Neuronal stem cell (in vitro differentiated cells): ENCODE results near the gene CCDC87.
A peak's percentile ranks its signal among the peaks of the same experiment; 100 is the strongest.

ENCODE experiments used
- DNase-seq: peaks from one replicate; pipeline ENCODE4 v3.0.0-alpha.2; 2013; ENCODE audit warnings: low spot score
- H2AFZ ChIP-seq: one replicate; pipeline ENCODE4 v1.6.1; 2013; ENCODE audit warnings: mild to moderate bottlenecking, low read length, inconsistent platforms
- H2AK5ac ChIP-seq: 2 replicates; pipeline ENCODE4 v1.6.1; 2013; ENCODE audit warnings: low read depth, mild to moderate bottlenecking, inconsistent platforms, low read length, moderate library complexity, mixed read lengths
- H2BK120ac ChIP-seq: 2 replicates; pipeline ENCODE4 v1.6.1; 2013; ENCODE audit warnings: low read depth, mild to moderate bottlenecking, inconsistent platforms, low read length, moderate library complexity, mixed read lengths
- H2BK12ac ChIP-seq: one replicate; pipeline ENCODE4 v1.6.1; 2013; ENCODE audit warnings: low read length, inconsistent platforms
- H2BK15ac ChIP-seq: 2 replicates; pipeline ENCODE4 v1.6.1; 2013; ENCODE audit warnings: mild to moderate bottlenecking, low read length, inconsistent platforms, mixed read lengths
- H2BK5ac ChIP-seq: one replicate; pipeline ENCODE4 v1.6.1; 2013; ENCODE audit warnings: inconsistent platforms, mild to moderate bottlenecking, low read length, moderate library complexity
- H3K14ac ChIP-seq: one replicate; pipeline ENCODE4 v1.6.1; 2013; ENCODE audit warnings: low read length, inconsistent platforms
- H3K18ac ChIP-seq: 2 replicates; pipeline ENCODE4 v1.6.1; 2013; ENCODE audit warnings: low read length, inconsistent platforms
- H3K23ac ChIP-seq: 2 replicates; pipeline ENCODE4 v1.6.1; 2013; ENCODE audit warnings: low read depth, mild to moderate bottlenecking, mixed read lengths, low read length, inconsistent platforms; ENCODE audit not compliant: poor library complexity
- H3K27ac ChIP-seq: replicated peaks from 3 replicates; pipeline ENCODE4 v1.5.1; 2013; ENCODE audit warnings: low read length, inconsistent platforms
- H3K27me3 ChIP-seq, 3 experiments: 2 replicates each; pipeline ENCODE4 v1.6.1; 2013; ENCODE audit warnings: low read length in 3 of 3, mild to moderate bottlenecking in 2 of 3, inconsistent platforms in 1 of 3, low read depth in 1 of 3, mixed read lengths in 1 of 3, moderate library complexity in 1 of 3; ENCODE audit not compliant: control insufficient read depth in 3 of 3, insufficient read depth in 3 of 3
- H3K36me3 ChIP-seq, 2 donors: replicated peaks in 1 of 2; 2 replicates each; pipeline ENCODE4 v1.6.1; 2013; ENCODE audit warnings: low read length in 2 of 2; ENCODE audit not compliant: control insufficient read depth in 2 of 2, insufficient read depth in 2 of 2
- H3K4ac ChIP-seq: 2 replicates; pipeline ENCODE4 v1.6.1; 2013; ENCODE audit warnings: inconsistent platforms, mild to moderate bottlenecking, low read length, moderate library complexity
- H3K4me1 ChIP-seq, 2 donors: 1 replicate in 1 of 2; 2 replicates in 1 of 2; pipeline ENCODE4 v1.6.1; 2013; ENCODE audit warnings: low read length in 2 of 2, low read depth in 1 of 2; ENCODE audit not compliant: control insufficient read depth in 2 of 2, insufficient read depth in 1 of 2
- H3K4me2 ChIP-seq: one replicate; pipeline ENCODE4 v1.6.1; 2013; ENCODE audit warnings: mild to moderate bottlenecking, low read length, inconsistent platforms; ENCODE audit not compliant: insufficient read depth, poor library complexity, severe bottlenecking
- H3K4me3 ChIP-seq, 2 donors: 2 replicates each; pipeline ENCODE4 v1.5.1; 2013; ENCODE audit warnings: low read length in 2 of 2, mild to moderate bottlenecking in 2 of 2, inconsistent platforms in 1 of 2, moderate library complexity in 1 of 2
- H3K79me1 ChIP-seq: one replicate; pipeline ENCODE4 v1.6.1; 2013; ENCODE audit warnings: low read depth, mild to moderate bottlenecking, inconsistent platforms, low read length, moderate library complexity
- H3K9ac ChIP-seq: one replicate; pipeline ENCODE4 v1.6.1; 2013; ENCODE audit warnings: mild to moderate bottlenecking, low read depth, low read length, inconsistent platforms; ENCODE audit not compliant: poor library complexity
- H3K9me3 ChIP-seq, 2 donors: replicated peaks in 1 of 2; 2 replicates each; pipeline versions ENCODE3 to v1.6.1; 2013; ENCODE audit warnings: low read length in 2 of 2, mild to moderate bottlenecking in 2 of 2, inconsistent platforms in 1 of 2, low read depth in 1 of 2, mixed read lengths in 1 of 2, moderate library complexity in 1 of 2; ENCODE audit not compliant: control insufficient read depth in 2 of 2, insufficient read depth in 1 of 2
- H4K8ac ChIP-seq: one replicate; pipeline ENCODE4 v1.6.1; 2013; ENCODE audit warnings: low read depth, mild to moderate bottlenecking, inconsistent platforms, low read length, moderate library complexity
- H4K91ac ChIP-seq: one replicate; pipeline ENCODE4 v1.6.1; 2013; ENCODE audit warnings: low read length, low read depth, mild to moderate bottlenecking, inconsistent platforms; ENCODE audit not compliant: poor library complexity
- WGBS, 2 donors: extraction: QIAGEN DNeasy Blood & Tissue Kit; methylation state at CpG; one replicate each; pipeline ENCODE4 v1.1.7; 2013; ENCODE audit warnings: missing lambda C conversion rate in 2 of 2, mixed read lengths in 1 of 2; ENCODE audit not compliant: insufficient read length in 2 of 2, insufficient replicate concordance in 1 of 2; ENCODE audit errors: extremely low coverage in 2 of 2; 5-methylcytosine and 5-hydroxymethylcytosine counted together

Gene CCDC87

GRCh38 chr11:66566221-66566620, 26.6 kb downstream of the CCDC87 start:
- peak overlapping the region; percentile 87 for H2AK5ac ChIP-seq
- H2BK15ac ChIP-seq: no peak overlapping the region
- H3K4me2 ChIP-seq: no peak overlapping the region
- no peak overlapping the region for H2AFZ ChIP-seq
- H2BK12ac ChIP-seq: no peak overlapping the region
- no peak overlapping the region for H3K4me3 ChIP-seq
- no peaks in the 10 kb centered on the region for H3K79me1 ChIP-seq
- no CpG with 5 or more reads among the region's 8 CpGs for WGBS, 2 donors
- H3K27me3 ChIP-seq: peaks cover 0 to 6% (median 0%) of the 10 kb centered on the region in 3 experiments
- no peak for DNase-seq
- peak overlapping the region; percentile 65 for H2BK120ac ChIP-seq
- no peak overlapping the region for H4K91ac ChIP-seq
- H3K4ac ChIP-seq: peak overlapping the region; percentile 28
- peak overlapping the region; percentile 42 for H3K18ac ChIP-seq
- H3K14ac ChIP-seq: peak overlapping the region; percentile 77
- H4K8ac ChIP-seq: peak overlapping the region; percentile 9
- no peak overlapping the region for H3K9ac ChIP-seq
- H3K36me3 ChIP-seq: peaks cover 0 to 2% of the 10 kb centered on the region in 2 donors
- no peaks in the 10 kb centered on the region for H3K9me3 ChIP-seq
- no peak overlapping the region for H2BK5ac ChIP-seq
- peak overlapping the region; percentile 36 for H3K23ac ChIP-seq
- peaks cover 9 to 13% of the 10 kb centered on the region in 2 donors for H3K4me1 ChIP-seq
- H3K27ac ChIP-seq: no peak overlapping the region

- H2BK15ac ChIP-seq: peak overlapping the region; percentile 6
- H3K4ac ChIP-seq: no peak overlapping the region
- no peaks in the 10 kb centered on the region for H3K9me3 ChIP-seq
- H3K4me2 ChIP-seq: no peak overlapping the region
- peaks cover 2 to 3% of the 10 kb centered on the region in 2 donors for H3K4me1 ChIP-seq
- H2BK120ac ChIP-seq: no peak overlapping the region
- no peak overlapping the region for H3K4me3 ChIP-seq
- no peak overlapping the region for H2BK12ac ChIP-seq
- no peak overlapping the region for H2AK5ac ChIP-seq
- no peak overlapping the region for H3K23ac ChIP-seq
- H3K14ac ChIP-seq: no peak overlapping the region
- H4K8ac ChIP-seq: no peak overlapping the region
- peaks cover 0 to 4% of the 10 kb centered on the region in 2 donors for H3K36me3 ChIP-seq
- H3K27me3 ChIP-seq: peaks cover 0 to 6% (median 0%) of the 10 kb centered on the region in 3 experiments
- H2BK5ac ChIP-seq: no peak overlapping the region
- H3K27ac ChIP-seq: no peak overlapping the region
- H2AFZ ChIP-seq: no peak overlapping the region
- no peak overlapping the region for H4K91ac ChIP-seq
- H3K9ac ChIP-seq: no peak overlapping the region
- no CpG with 5 or more reads among the region's 5 CpGs for WGBS, 2 donors
- DNase-seq: no peak
- H3K79me1 ChIP-seq: no peaks in the 10 kb centered on the region
- no peak overlapping the region for H3K18ac ChIP-seq
Measured at GRCh38 chr11:66564984-66565383, 27.9 kb downstream of the CCDC87 start.

DNA sequence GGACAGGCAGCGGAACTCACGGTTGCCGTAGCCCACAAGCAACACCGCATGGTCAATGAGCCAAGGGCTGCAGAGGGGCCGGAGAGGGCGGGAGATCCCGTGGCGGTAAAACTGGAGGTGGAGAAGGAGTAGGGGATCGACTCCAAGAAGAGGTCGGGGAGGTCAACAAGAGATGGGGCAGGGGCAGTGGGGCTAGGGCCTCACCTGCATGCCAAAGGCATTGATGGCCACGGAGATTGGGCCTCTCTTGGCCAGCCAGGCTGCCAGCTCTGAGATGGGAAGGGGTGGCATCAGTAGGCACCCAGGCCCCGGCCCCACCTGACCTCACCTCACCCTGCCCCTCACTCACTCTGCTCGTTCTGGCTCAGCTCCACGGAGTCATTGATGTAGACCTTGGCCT, 28.3 kb downstream of the CCDC87 start:
- Histone ChIP-seq H2AK5ac (no peak overlapping the region), H3K4me1 (peaks cover 0 to 3% of the 10 kb centered on the region in 2 donors), H3K18ac (peak overlapping the region; percentile 5), H4K8ac (no peak overlapping the region), H3K9me3 (no peaks in the 10 kb centered on the region), H3K23ac (peak overlapping the region; percentile 97), H3K27ac (no peak overlapping the region), H2BK12ac (no peak overlapping the region), H2BK5ac (peak overlapping the region; percentile 48), H3K79me1 (no peaks in the 10 kb centered on the region), H3K4me2 (no peak overlapping the region), H3K4ac (peak overlapping the region; percentile 6), H2BK120ac (no peak overlapping the region), H4K91ac (no peak overlapping the region), H2BK15ac (peak overlapping the region; percentile 6), H2AFZ (no peak overlapping the region), H3K27me3 (peaks cover 0 to 6% (median 0%) of the 10 kb centered on the region in 3 experiments), H3K14ac (no peak overlapping the region), H3K9ac (no peak overlapping the region), H3K36me3 (peaks cover 0 to 4% of the 10 kb centered on the region in 2 donors), H3K4me3 (no peak overlapping the region)
- DNase-seq: no peak
- WGBS, 2 donors: no CpG with 5 or more reads among the region's 14 CpGs

DNA sequence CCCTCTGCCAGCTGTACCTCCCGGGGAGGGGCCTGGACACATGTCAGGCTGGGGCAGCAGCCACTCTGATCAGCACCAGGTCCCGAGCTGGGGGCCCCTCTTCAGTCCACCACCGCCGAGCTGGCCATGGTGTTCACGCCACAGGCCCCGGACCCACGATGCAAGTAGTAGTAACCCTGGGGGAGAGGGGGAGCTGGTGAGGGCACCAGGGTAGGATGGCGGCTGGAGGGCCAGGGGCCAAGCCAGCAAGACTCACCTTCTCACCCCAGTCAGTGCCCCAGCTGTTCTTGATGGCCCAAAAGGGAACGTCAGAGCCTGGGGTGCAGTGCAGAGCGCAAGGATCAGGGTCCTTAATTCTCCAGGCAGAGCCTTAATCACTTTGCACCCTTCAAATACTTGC, 29.0 kb downstream of the CCDC87 start:
- no peaks in the 10 kb centered on the region for H3K9me3 ChIP-seq
- H3K36me3 ChIP-seq: peaks cover 0 to 4% of the 10 kb centered on the region in 2 donors
- no peak overlapping the region for H3K18ac ChIP-seq
- no peak for DNase-seq
- H2BK12ac ChIP-seq: peak overlapping the region; percentile 41
- no peak overlapping the region for H2AFZ ChIP-seq
- H3K23ac ChIP-seq: peak overlapping the region; percentile 43
- no peak overlapping the region for H3K4me3 ChIP-seq
- H2AK5ac ChIP-seq: no peak overlapping the region
- H3K9ac ChIP-seq: no peak overlapping the region
- H3K14ac ChIP-seq: peak overlapping the region; percentile 38
- no CpG with 5 or more reads among the region's 10 CpGs for WGBS, 2 donors
- H3K27me3 ChIP-seq: peaks cover 0 to 6% (median 0%) of the 10 kb centered on the region in 3 experiments
- peaks cover 0 to 3% of the 10 kb centered on the region in 2 donors for H3K4me1 ChIP-seq
- no peak overlapping the region for H3K27ac ChIP-seq
- no peak overlapping the region for H2BK15ac ChIP-seq
- H4K8ac ChIP-seq: no peak overlapping the region
- H3K4ac ChIP-seq: no peak overlapping the region
- H3K79me1 ChIP-seq: no peaks in the 10 kb centered on the region
- no peak overlapping the region for H3K4me2 ChIP-seq
- H2BK120ac ChIP-seq: no peak overlapping the region
- no peak overlapping the region for H4K91ac ChIP-seq
- peak overlapping the region; percentile 48 for H2BK5ac ChIP-seq
